Measurements from ENCODE around the gene IL4. TPM values are rescaled to one million over a fixed set of nuclear protein-coding genes. Genes with fewer than 3 reads are reported as not detected.

Gene IL4
- total RNA-seq, 2 experiments from 2014 or later, result not detected

DNA sequence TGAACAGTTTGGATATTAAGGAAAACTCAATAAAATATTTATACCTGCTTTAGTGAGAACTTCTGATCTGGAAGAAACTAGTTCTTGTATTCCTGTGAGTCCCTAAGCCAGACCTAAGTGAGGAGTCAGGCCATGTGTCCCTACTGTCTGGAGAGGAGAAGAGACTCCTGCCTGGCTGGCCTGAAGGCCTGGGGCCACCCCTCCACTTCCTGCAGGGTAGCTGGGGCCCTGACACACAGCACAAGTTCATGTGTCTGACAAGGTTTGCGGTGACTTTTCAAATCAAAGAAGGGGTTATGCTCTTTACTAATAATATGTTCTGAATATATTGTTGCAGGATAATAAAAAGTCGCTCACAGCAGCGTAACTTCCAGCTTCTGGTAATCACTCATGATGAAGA lies 31.9 kb upstream of the IL4 start:
- Mint-ChIP-seq H3K27me3 (no peaks in the 10 kb centered on the region), H3K4me1 (ENCODE audit: low read depth) (no peaks in the 10 kb centered on the region), H3K9me3 (no peaks in the 10 kb centered on the region), H3K36me3 (ENCODE audit: low read depth) (peaks cover 81% of the 10 kb centered on the region), H3K27ac (no peak overlapping the region), H3K4me3 (no peak overlapping the region)
- no peaks in the 10 kb centered on the region for H3K4me1 ChIP-seq (ENCODE audit: insufficient read depth, low read length)
- peaks cover 52% of the 10 kb centered on the region for H3K36me3 ChIP-seq (ENCODE audit: insufficient read depth, low read length)
- no peaks in the 10 kb centered on the region for H3K27me3 ChIP-seq (ENCODE audit: control insufficient read depth in 1 of 2, insufficient read depth in 2 of 2, low read length in 2 of 2)
- TF ChIP-seq, protein P1, sequence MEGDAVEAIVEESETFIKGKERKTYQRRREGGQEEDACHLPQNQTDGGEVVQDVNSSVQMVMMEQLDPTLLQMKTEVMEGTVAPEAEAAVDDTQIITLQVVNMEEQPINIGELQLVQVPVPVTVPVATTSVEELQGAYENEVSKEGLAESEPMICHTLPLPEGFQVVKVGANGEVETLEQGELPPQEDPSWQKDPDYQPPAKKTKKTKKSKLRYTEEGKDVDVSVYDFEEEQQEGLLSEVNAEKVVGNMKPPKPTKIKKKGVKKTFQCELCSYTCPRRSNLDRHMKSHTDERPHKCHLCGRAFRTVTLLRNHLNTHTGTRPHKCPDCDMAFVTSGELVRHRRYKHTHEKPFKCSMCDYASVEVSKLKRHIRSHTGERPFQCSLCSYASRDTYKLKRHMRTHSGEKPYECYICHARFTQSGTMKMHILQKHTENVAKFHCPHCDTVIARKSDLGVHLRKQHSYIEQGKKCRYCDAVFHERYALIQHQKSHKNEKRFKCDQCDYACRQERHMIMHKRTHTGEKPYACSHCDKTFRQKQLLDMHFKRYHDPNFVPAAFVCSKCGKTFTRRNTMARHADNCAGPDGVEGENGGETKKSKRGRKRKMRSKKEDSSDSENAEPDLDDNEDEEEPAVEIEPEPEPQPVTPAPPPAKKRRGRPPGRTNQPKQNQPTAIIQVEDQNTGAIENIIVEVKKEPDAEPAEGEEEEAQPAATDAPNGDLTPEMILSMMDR (IDR thresholded peaks at IDR 0.05), result no peak
- POLR2A ChIA-PET, result no interaction called here
- no peak overlapping the region for H3K27ac ChIP-seq (ENCODE audit: low read depth in 1 of 2, low read length in 2 of 2)
- H3K9me3 ChIP-seq (ENCODE audit: control insufficient read depth in 1 of 2, insufficient read depth in 1 of 2, low read length in 2 of 2), result no peaks in the 10 kb centered on the region
- ATAC-seq (ENCODE audit: poor library complexity) (no peak), DNase-seq (no peak)
- CTCF ChIA-PET, result no interaction called here
- no peak overlapping the region for H3K4me3 ChIP-seq (ENCODE audit: low read length)
- intact Hi-C loops (cut with DNase I, micrococcal nuclease), result no loop called here

DNA sequence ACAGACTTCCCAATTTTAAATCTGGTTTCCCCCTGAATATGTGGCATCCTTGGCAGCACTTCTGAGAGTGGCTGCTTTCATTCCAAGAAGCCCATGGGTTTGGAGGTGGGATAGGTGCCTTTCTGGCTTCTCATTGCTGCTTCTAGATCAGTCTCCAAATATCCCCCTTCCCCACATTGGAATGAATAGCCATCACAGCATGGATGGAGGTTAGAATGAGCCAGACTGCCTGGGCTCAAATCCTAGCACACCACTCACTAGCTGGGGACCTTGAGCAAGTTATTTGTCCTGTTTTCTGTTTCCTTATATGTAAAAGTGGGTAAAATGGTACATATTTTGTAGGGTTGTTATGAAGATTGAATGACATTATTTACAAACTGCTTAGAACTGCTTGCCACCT lies 29.6 kb upstream of the IL4 start:
- ChIA-PET POLR2A (no interaction called here), CTCF (interaction anchor here (0.6 kb wide), 1 partner anchor 20 kb away, joined by 3 read pairs; no protein-coding TSS in a partner anchor)
- DNase-seq (no peak), ATAC-seq (ENCODE audit: poor library complexity) (no peak)
- H3K4me1 ChIP-seq (ENCODE audit: insufficient read depth, low read length), result no peaks in the 10 kb centered on the region
- H3K9me3 ChIP-seq (ENCODE audit: control insufficient read depth in 1 of 2, insufficient read depth in 1 of 2, low read length in 2 of 2), result peaks cover 0 to 17% of the 10 kb centered on the region in 2 experiments
- Mint-ChIP-seq H3K9me3 (peaks cover 11% of the 10 kb centered on the region), H3K4me1 (ENCODE audit: low read depth) (no peaks in the 10 kb centered on the region), H3K4me3 (no peak overlapping the region), H3K36me3 (ENCODE audit: low read depth) (peaks cover 68% of the 10 kb centered on the region), H3K27ac (no peak overlapping the region), H3K27me3 (no peaks in the 10 kb centered on the region)
- H3K27me3 ChIP-seq (ENCODE audit: control insufficient read depth in 1 of 2, insufficient read depth in 2 of 2, low read length in 2 of 2), result no peaks in the 10 kb centered on the region
- intact Hi-C loops (cut with DNase I, micrococcal nuclease), result no loop called here
- H3K27ac ChIP-seq (ENCODE audit: low read depth in 1 of 2, low read length in 2 of 2), result no peak overlapping the region
- TF ChIP-seq, protein P1 (IDR thresholded peaks at IDR 0.05), result no peak
- H3K4me3 ChIP-seq (ENCODE audit: low read length), result no peak overlapping the region
- H3K36me3 ChIP-seq (ENCODE audit: insufficient read depth, low read length), result peaks cover 38% of the 10 kb centered on the region

DNA sequence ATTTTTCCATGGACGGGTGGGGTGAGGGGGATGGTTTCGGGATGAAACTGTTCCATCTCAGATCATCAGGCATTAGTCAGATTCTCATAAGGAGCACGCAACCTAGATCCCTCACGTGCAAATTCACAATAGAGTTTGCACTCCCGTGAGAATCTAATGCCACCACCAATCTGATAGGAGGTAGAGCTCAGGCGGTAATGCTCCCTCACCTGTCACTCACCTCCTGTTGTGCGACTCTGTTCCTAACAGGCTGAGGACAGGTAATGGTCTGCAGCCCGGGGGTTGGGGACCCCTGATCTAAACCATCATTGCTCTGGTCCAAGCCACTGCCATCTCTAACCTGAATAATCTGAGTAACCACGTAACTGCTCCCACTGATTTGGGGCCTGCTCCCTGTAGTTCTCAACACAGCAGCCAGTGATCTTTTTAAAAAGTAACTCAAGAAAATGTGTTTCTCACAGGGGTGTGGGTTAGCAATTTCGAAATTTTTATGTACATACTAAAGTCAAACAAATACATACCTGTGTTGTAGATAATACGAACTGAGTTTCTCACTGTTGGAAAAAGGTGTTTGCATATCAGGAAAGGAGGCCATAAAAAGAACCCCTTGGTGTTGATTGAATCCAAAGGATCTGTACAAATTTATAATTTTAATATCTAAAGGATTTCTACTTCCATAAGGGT lies 27.1 kb upstream of the IL4 start:
- ChIA-PET CTCF (no interaction called here), POLR2A (no interaction called here)
- peaks cover 4 to 17% of the 10 kb centered on the region in 2 experiments for H3K9me3 ChIP-seq (ENCODE audit: control insufficient read depth in 1 of 2, insufficient read depth in 1 of 2, low read length in 2 of 2)
- DNase-seq (no peak), ATAC-seq (ENCODE audit: poor library complexity) (no peak)
- no peaks in the 10 kb centered on the region for H3K27me3 ChIP-seq (ENCODE audit: control insufficient read depth in 1 of 2, insufficient read depth in 2 of 2, low read length in 2 of 2)
- H3K4me1 ChIP-seq (ENCODE audit: insufficient read depth, low read length), result no peaks in the 10 kb centered on the region
- H3K27ac Mint-ChIP-seq, result no peak overlapping the region
- no peaks in the 10 kb centered on the region for H3K27me3 Mint-ChIP-seq
- H3K36me3 ChIP-seq (ENCODE audit: insufficient read depth, low read length), result peaks cover 13% of the 10 kb centered on the region
- H3K27ac ChIP-seq (ENCODE audit: low read depth in 1 of 2, low read length in 2 of 2), result no peak overlapping the region
- peaks cover 43% of the 10 kb centered on the region for H3K36me3 Mint-ChIP-seq (ENCODE audit: low read depth)
- intact Hi-C loops (cut with DNase I, micrococcal nuclease), result no loop called here
- no peak overlapping the region for H3K4me3 Mint-ChIP-seq
- TF ChIP-seq, protein P1 (IDR thresholded peaks at IDR 0.05), result no peak
- H3K4me3 ChIP-seq (ENCODE audit: low read length), result no peak overlapping the region
- no peaks in the 10 kb centered on the region for H3K4me1 Mint-ChIP-seq (ENCODE audit: low read depth)
- peaks cover 14% of the 10 kb centered on the region for H3K9me3 Mint-ChIP-seq
